Endometrium (tissue), 2 donors: ENCODE measurements around the gene PRPF18.

Experiments used
- FAIRE-seq: peaks from 2 replicates; lab custom pipeline; 2012; peaks lifted over from hg19 to GRCh38; lab: Jason Lieb, UNC
- donor health status: control.
- donor health status: control.

PRPF18 gene

GRCh38 chr10:13643016-13643415, 56.3 kb downstream of the PRPF18 start:
- no peak for FAIRE-seq

GRCh38 chr10:13644866-13645265, 58.1 kb downstream of the PRPF18 start:
- no peak for FAIRE-seq

GRCh38 chr10:13648425-13648824, 61.7 kb downstream of the PRPF18 start:
- FAIRE-seq, result no peak

- no peak for FAIRE-seq
These were observed 63.2 kb downstream of the PRPF18 start for GRCh38 chr10:13649844-13650520.

GRCh38 chr10:13650961-13651360, 64.2 kb downstream of the PRPF18 start:
- no peak for FAIRE-seq

- FAIRE-seq, result no peak
These were observed 65.4 kb downstream of the PRPF18 start for GRCh38 chr10:13651969-13652720.

- FAIRE-seq, result no peak
These were observed 66.1 kb downstream of the PRPF18 start for GRCh38 chr10:13652860-13653259.

GRCh38 chr10:13654118-13654830, 67.5 kb downstream of the PRPF18 start:
- no peak for FAIRE-seq

- FAIRE-seq, result no peak
These were observed 68.1 kb downstream of the PRPF18 start for GRCh38 chr10:13654846-13655245.

- FAIRE-seq, result no peak
These were observed 69.8 kb downstream of the PRPF18 start for GRCh38 chr10:13656337-13657100.

GRCh38 chr10:13657101-13657680, 70.4 kb downstream of the PRPF18 start:
- no peak for FAIRE-seq

GRCh38 chr10:13658264-13658663, 71.5 kb downstream of the PRPF18 start:
- no peak for FAIRE-seq

- no peak for FAIRE-seq
These were observed 72.3 kb downstream of the PRPF18 start for GRCh38 chr10:13658871-13659685.

- no peak for FAIRE-seq
These were observed 73.3 kb downstream of the PRPF18 start for GRCh38 chr10:13659887-13660550.

- no peak for FAIRE-seq
These were observed 73.8 kb downstream of the PRPF18 start for GRCh38 chr10:13660551-13660920.

- FAIRE-seq, result no peak
These were observed 74.5 kb downstream of the PRPF18 start for GRCh38 chr10:13661256-13661655.

GRCh38 chr10:13665516-13666262, 78.9 kb downstream of the PRPF18 start:
- FAIRE-seq, result no peak

- FAIRE-seq, result no peak
These were observed 81.4 kb downstream of the PRPF18 start for GRCh38 chr10:13668126-13668525.

- no peak for FAIRE-seq
These were observed 82.6 kb downstream of the PRPF18 start for GRCh38 chr10:13669182-13669855.
